HK-2 (cell line): ENCODE results near the gene RUFY4.
"Not testable (repeated sequence)": the region's sequence is repeated elsewhere in the genome, so short reads cannot be mapped to it uniquely, and the experiment has no call there.

Experiments
- DNase-seq: peaks from one replicate; pipeline ENCODE4 v3.0.0-alpha.2; 2018; ENCODE audit not compliant: unreplicated experiment

The RUFY4 gene

DNA sequence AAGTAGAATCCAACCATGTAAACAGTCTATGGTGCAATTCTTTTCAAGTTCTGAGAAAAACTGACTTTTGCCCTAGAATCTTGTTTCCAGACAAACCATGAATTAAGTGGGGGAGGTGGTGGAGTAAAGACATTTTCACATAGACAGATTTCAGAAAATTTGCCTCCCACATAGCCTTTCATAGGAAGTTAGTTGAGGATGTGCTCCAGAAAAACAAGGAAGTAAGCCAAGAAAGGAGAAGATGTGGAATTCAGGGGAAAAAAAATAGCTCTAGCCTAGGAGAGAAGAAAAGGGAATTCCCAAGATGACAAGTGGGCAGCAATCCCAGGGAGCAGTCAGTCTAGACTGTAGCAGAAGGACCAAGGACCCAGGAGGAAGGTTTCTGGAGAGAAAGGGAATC is 17.4 kb downstream of the RUFY4 start:
- no peak for DNase-seq

DNA sequence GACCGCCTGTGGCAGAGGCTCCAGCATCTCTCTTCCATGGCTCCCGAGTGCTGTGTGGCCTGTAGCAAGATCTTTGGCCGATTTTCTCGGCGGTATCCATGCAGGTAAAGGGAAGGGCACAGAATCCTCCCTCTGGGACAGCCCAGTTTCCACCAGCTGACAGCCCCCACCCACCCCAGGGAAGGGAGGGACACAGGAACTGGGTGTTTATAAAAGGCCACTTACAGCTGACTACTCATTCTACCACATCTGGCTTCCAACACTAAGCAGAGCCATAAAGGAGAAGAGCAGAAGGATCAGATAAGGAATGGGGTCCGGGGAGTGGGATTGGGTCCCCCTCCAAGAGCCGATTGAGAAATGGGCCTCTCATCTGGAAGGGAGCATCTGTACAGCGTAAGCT is 20.2 kb downstream of the RUFY4 start:
- no peak for DNase-seq

DNA sequence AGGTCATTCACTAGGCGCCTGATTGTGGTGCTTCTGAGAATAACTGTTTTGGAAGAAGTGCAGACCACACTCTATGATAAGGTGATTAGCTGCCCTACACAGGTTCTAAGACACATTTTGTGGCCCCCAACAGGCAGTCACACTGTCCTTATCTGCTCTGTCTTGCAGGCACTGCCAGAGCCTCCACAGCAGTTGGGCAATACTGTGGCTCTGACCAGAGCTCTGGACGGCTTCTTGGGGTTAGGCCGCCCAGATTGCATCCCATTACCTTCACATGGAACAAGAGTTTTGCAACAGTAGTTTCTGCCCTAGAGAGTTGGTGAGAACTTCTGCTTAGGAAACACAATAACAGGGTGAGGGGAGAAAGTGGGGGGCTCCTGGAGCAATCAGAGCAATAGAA is 22.7 kb downstream of the RUFY4 start:
- DNase-seq = no peak

DNA sequence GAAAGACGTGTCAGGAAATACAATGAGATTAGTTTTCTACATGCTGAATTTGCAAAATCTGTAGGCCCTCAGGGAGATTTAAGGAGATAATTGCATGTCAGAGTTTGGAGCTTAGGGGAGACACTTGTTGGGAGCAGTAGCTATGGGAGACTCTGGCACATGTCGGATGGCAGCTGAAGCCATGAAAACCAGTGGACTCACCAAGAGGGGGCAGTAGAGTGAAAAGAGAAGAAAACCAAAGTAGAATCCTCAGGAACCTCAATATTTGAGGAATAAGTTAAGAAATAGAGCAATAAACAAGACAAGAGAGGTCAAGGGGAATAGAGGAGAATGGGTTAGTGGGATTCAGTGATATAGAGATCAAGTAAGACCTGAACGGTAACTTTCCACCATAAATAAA is 24.8 kb downstream of the RUFY4 start:
- DNase-seq = no peak

DNA sequence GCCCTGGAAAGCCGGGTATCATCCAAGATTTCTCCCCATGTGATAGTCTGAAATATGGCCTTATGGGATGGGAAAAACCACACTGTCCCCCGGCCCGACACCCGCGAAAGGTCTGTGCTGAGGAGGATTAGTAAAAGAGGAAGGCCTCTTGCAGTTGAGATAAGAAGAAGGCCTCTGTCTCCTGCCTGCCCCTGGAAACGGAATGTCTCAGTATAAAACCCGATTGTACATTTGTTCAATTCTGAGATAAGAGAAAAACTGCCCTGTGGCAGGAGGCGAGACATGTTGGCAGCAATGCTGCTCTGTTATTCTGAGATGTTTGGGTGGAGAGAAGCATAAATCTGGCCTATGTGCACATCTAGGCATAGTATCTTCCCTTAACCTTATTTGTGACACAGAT is 26.8 kb downstream of the RUFY4 start:
- no peak for DNase-seq

DNA sequence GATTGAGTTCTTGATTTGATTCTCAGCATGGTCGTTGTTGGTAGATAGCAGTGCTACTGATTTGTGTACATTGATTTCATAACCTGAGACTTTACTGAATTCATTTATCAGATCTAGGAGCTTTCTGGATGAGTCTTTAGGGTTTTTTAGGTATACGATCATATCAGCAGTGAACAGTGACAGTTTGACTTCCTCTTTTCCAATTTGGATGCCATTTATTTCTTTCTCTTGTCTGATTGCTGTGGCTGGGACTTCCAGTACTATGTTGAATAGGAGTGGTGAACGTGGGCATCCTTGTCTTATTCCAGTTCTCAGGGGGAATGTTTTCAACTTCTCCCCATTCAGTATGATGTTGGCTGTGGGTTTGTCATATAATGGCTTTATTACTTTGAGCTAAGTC is 28.9 kb downstream of the RUFY4 start:
- DNase-seq = no peak

DNA sequence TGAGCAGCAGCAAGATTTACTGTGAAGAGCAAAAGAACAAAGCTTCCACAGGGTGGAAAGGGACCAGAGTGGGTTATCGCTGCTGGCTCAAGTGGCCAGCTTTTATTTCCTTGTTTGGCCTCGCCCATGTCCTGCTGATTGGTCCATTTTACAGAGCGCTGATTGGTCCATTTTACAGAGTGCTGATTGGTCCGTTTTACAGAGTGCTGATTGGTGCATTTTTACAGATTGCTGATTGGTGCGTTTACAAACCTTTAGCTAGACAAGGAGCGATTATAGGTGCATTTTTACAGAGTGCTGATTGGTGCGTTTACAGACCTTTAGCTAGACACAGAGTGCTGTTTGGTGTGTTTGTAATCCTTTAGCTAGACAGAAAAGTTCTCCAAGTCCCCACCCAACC is 39.8 kb downstream of the RUFY4 start:
- not testable (repeated sequence) for DNase-seq

DNA sequence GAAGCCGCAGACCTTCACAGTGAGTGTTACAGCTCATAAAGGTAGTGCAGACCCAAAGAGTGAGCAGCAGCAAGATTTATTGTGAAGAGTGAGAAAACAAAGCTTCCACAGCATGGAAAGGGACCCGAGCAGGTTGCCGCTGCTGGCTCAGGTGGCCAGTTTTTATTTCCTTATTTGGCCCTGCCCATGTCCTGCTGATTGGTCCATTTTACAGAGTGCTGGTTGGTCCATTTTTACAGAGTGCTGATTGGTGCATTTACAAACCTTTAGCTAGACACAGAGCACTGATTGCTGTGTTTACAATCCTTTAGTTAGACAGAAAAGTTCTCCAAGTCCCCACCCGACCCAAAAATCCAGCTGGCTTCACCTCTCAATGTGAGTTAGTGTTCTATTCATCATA is 52.7 kb downstream of the RUFY4 start:
- DNase-seq = not testable (repeated sequence)

DNA sequence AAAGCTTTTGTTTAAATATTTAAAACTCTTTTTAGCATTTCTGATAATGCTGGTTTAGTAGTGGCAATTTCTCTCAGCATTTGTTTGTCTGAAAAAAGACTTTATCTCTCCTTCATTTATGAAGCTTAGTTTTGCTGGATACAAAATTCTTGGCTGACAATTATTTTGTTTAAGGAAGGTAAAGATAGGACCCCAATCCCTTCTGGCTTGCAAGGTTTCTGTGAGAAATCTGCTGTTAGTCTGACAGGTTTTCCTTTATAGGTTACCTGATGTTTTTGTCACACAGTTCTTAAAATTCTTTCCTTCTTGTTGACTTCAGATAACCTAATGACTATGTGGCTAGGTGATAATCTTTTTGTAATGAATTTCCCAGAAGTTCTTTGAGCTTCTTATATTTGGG is 53.2 kb downstream of the RUFY4 start:
- not testable (repeated sequence) for DNase-seq

DNA sequence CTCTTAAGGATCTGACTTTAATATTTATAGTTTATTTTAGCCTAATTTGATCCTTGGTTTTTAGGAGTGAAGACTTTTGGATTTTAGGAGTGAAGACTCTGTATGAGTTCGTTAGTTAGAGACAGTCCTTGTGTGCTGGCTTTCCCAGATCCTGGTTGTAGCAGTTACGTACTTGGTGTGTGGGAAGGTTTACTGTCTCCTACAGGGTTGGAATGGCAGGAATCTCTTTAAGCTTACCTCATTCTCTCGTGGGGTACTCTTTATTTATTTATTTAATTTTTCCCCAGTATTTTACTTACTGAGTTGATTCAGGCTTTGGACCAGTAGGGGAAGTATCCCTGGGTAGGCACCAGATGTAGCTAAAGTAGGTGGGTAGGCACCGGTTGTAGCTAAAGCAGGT is 54.9 kb downstream of the RUFY4 start:
- no peak for DNase-seq

DNA sequence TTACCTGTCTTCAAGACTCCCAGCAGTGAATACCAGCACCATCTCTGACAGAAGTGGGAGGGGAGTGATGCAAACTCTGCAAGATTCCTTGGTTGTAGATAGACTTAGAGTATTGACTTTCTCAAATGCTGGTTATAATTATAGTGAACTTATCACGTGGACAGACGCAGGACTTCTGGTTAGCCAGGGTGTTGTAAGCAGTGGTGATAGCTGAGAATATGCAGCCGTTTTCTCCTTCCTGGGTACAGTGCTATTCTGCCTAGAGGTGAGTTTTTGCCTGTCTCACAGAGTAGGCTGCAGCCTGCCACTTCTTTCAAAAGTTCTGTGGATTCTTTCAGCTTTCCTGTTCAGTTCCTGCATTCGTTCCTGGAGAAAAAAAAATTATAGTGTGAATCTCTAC is 56.0 kb downstream of the RUFY4 start:
- no peak for DNase-seq

DNA sequence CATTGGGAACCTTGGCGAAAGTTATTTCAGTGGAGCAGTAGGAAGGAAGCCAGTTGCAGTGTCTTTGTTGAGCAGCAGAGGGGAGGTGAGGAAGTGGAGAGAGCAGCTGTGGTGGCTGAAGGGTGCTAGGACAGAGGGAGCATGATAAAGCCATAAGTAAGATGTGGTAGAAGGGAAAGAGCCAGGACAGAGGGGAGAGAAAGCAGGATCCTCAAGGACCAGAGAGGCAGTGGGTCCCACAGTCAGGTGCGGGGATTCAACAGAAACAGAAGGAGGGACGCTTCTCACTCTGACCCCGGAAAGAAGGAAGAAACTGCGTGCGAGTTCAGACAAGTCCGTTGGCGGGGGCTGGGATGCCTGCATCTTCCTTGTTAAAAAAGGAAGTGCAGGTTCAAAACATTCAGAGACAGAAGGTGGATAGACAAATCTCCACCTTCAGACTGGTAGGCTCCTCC is 56.6 kb downstream of the RUFY4 start, which contains the start of gene CXCR2:
Gene CXCR2 (plus strand): TSS at position 403 of the 455 bp plus-strand sequence. CDS start 8,774 bp downstream, outside the sequence.
- no peak for DNase-seq

DNA sequence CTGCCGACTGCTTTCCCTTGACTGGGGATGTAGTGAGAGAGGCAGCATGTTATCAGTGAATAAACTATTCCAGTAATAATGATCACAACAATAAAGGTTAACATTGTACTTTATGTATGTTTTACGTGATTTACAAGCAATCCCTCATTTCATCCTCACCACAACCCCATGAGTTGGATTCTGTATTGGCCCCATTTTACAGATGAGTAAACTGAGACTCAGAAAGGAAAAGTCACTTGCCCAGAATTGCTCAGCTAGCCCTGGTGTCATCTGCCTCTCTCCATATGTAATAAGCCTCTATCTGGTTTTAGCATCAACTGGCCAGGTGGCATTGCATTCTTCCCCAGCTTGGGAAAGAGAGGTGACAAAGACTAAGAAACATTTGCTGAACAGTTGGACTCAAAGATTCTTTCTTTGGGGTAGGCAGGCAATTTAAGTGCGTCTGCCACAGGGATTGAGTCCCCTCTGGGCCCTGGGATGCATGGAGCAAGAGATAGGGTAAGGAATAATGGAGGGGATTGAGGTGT is 58.9 kb downstream of the RUFY4 start:
- no peak for DNase-seq

DNA sequence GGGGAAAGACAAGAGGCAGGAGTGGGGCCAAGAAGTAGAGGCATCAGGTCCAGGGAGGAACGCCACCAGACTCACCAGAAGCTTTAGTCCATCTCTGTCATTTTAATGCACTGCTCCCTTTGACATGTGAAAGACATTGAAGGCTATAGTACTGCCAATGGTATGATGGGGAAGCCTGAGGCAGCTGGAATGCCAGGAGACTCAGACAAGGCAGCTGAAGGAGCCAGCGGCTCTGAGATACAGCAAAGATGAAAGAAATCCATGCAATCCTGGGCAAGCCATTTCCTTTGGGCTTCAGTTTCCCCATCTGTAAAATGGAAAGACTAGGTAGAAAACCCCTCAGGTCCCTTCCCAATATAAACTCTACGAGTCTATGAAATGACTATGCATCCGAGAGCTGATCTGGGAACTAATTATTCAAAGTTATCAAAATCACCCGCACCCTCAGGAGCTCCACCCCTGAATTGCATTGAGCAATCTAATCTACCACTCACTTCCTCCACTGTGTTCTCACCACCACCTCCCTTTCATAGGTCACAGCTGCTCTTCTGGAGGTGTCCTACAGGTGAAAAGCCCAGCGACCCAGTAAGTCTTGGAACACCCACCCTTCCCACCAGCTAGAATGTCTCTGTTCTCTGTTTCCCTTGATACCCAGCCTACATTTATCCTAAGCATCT is 59.9 kb downstream of the RUFY4 start:
- no peak for DNase-seq

DNA sequence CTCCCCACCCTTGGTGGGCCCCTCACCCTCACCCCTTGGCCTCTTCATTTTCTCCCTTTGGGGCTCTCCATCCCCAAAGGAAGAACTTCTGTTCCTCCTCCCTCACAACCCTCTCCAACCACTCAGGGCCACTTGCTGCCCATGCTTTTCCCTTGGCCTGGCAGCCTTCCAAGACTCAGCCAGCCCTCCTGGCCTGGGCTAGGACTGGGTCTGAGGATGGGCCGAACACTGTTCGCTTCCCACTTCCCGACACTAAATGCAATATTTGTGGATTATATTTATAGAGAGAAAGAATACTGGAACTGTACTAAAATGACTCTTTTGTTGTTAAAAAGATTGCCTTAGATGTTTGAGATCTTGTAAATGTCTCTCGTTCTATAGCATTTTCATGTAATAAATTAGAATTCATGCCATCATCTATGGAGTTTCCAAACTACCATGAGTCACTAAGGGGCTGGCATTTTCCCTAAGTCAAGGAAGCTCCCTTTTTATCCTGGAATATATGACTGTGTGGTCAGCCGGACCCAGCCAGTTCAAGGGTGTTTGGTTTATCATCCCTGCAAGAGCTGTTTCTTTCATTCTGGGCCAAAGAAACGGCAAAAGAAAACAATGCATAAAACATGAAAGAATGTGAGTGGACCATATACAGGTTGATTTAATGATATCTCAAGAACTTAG is 60.5 kb downstream of the RUFY4 start:
- DNase-seq = no peak

DNA sequence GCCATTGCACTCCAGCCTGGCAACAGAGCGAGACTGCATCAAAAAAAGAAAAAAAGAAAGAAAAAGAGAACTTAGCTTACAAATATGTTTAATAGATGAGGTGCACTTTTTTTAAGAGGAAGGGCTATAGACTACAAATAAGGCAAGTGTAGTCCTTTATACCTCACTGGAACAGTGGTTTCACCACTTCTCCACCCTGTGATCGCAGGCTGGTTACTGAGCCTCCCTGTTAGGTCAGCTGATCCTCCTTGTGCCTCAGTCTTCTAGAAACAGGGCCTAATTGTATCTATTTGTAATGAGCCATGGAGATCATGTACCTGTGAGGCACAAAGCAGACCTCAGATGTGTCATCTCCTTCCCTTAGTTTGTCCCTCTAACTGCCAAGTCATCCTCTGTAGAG is 61.3 kb downstream of the RUFY4 start:
- no peak for DNase-seq

DNA sequence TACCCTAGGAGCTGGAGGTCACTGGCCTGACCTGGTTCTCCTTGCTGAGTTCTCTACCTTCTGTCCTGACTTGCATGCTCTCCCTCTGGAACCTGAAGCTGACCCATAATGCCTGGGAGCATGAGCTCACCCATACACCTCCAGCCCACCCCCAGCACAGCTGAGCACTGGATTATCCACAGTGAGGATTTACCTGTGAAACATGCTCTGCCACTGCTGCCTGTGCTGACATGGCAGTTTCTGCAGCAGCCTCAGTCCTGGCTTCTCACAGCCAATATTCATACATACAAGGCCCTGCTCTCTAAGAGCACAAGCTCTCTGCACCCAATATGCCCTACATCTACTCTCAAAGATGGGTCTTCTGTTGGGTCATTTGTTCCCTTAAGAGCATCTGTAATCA is 61.8 kb downstream of the RUFY4 start:
- DNase-seq = no peak

DNA sequence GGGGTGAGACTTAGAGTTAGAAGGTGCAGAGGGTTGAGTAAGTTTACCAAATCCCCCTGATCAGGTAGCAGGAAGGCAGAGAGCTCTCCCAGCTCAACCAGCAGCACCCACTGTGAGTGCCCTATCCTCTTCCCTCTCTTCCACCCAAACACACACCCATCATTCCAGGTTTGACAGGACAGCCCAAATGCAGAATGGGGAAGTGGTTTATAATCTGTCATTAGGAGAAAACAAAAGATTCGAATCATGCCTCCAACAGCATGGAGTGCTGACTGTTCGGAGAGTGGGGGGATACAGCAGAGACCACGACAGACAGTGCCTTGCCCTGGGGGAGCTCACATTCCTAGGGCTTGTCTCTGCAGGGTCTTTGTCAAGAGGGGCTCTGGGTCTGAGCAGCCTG is 68.5 kb downstream of the RUFY4 start:
- DNase-seq = no peak

DNA sequence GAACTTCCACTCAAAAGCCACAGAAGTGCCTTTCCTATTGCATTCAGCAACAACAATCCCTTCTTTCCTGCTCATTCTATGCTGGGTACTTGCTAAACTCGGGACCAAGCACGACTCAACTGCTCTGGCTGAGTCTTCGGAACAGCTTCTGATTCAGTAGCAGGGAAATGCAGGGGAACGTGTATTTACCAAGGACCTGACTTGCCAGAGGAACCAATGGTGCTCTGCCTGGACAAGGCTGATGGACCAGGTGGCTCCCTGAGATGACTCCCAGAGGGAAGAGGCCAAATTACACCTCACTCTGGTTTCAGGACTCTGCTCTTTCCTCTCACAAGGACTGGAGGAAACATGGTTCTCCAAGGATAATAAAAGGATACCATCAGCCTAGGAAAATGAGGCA is 69.0 kb downstream of the RUFY4 start:
- no peak for DNase-seq
